Epithelial cell of proximal tubule (primary cell): ENCODE measurements around the gene EPB41L3. TPM values are rescaled to one million over a fixed set of nuclear protein-coding genes. Genes with fewer than 3 reads are reported as not detected.

Source experiments
- DNase-seq: peaks from one replicate; pipeline ENCODE4 v3.0.0-alpha.2; 2011; ENCODE audit warnings: low read depth
- H3K4me3 ChIP-seq: 2 replicates; pipeline ENCODE4 v1.5.1; 2011; ENCODE audit warnings: low read depth, mild to moderate bottlenecking, low read length
- CTCF ChIP-seq: conservative IDR thresholded peaks from 2 replicates; pipeline ENCODE4 v1.5.1; 2012; ENCODE audit warnings: low read depth, mild to moderate bottlenecking, low read length
- total RNA-seq: library from RNA; depleted of rRNA; stranded (reverse); fragments of >200 nt; gene quantifications from 2 replicates; pipeline ENCODE4 v1.2.3, GENCODE V29; 2015

Gene EPB41L3
- total RNA-seq, 1 donor from 2014 or later, result 79.6 TPM

GRCh38 chr18:5532066-5532465 lies 11.7 kb downstream of the EPB41L3 start:
- DNase-seq, result no peak
- no peak for TF ChIP-seq CTCF
- H3K4me3 ChIP-seq, result no peak overlapping the region

GRCh38 chr18:5530629-5531178 lies 13.1 kb downstream of the EPB41L3 start:
- DNase-seq, result no peak
- H3K4me3 ChIP-seq, result no peak overlapping the region
- no peak for TF ChIP-seq CTCF

- H3K4me3 ChIP-seq, result no peak overlapping the region
- TF ChIP-seq CTCF, result no peak
Observed at GRCh38 chr18:5529471-5529870, 14.3 kb downstream of the EPB41L3 start.

GRCh38 chr18:5527603-5528002 lies 16.2 kb downstream of the EPB41L3 start:
- peak; percentile 74 for DNase-seq
- no peak overlapping the region for H3K4me3 ChIP-seq
- TF ChIP-seq CTCF, result no peak

More at GRCh38 chr18:5529471-5529870, 14.3 kb downstream of the EPB41L3 start:
- DNase-seq, result no peak

GRCh38 chr18:5524660-5525059 lies 19.1 kb downstream of the EPB41L3 start:
- H3K4me3 ChIP-seq, result no peak overlapping the region
- DNase-seq, result no peak
- no peak for TF ChIP-seq CTCF

GRCh38 chr18:5521000-5521399 lies 22.8 kb downstream of the EPB41L3 start:
- no peak overlapping the region for H3K4me3 ChIP-seq
- no peak for DNase-seq
- TF ChIP-seq CTCF, result no peak

GRCh38 chr18:5520464-5520863 lies 23.3 kb downstream of the EPB41L3 start:
- no peak for DNase-seq
- TF ChIP-seq CTCF, result no peak
- no peak overlapping the region for H3K4me3 ChIP-seq
